SK-N-DZ (cell line): ENCODE data around the gene PHLPP1.

Experiments
- DNase-seq: peaks from one replicate; pipeline ENCODE4 v3.0.0-alpha.2; 2015; ENCODE audit warnings: low spot score
- small RNA-seq, 2 experiments: library from RNA; depleted of rRNA; stranded (forward); fragments of <200 nt; gene quantifications; one replicate each; pipeline ENCODE3, GENCODE V24; 2014

Gene PHLPP1

GRCh38 chr18:63002803-63003445 lies 287.6 kb downstream of the PHLPP1 start:
- DNase-seq = no peak

- no peak for DNase-seq
Measured at GRCh38 chr18:63003899-63004298, 288.6 kb downstream of the PHLPP1 start.

GRCh38 chr18:63004466-63005089 lies 289.2 kb downstream of the PHLPP1 start:
- no peak for DNase-seq

GRCh38 chr18:63005306-63005705 lies 290.0 kb downstream of the PHLPP1 start:
- no peak for DNase-seq

GRCh38 chr18:63007231-63007630 lies 291.9 kb downstream of the PHLPP1 start:
- DNase-seq = no peak

- peak; percentile 57 for DNase-seq
Measured at GRCh38 chr18:63016270-63016669, 300.9 kb downstream of the PHLPP1 start.

GRCh38 chr18:63017076-63017475 lies 301.7 kb downstream of the PHLPP1 start:
- DNase-seq = no peak

- DNase-seq = no peak
Measured at GRCh38 chr18:63017977-63018376, 302.6 kb downstream of the PHLPP1 start.

- no peak for DNase-seq
Measured at GRCh38 chr18:63022429-63023022, 307.2 kb downstream of the PHLPP1 start.

- peak; percentile 80 for DNase-seq
Measured at GRCh38 chr18:63025251-63026090, 310.1 kb downstream of the PHLPP1 start.

GRCh38 chr18:63028380-63028779 lies 313.0 kb downstream of the PHLPP1 start:
- DNase-seq = no peak

Small RNA genes lying within 50 kb of the gene (small RNA-seq; reads per million reads assigned to genes)
- 0 to 0.04 reads per million in 2 experiments for gene RNU6-142P
